ENCODE results near the gene TDRKH. TPM values are rescaled to one million over a fixed set of nuclear protein-coding genes. Genes with fewer than 3 reads are reported as not detected.
"Not testable (repeated sequence)": the region's sequence is repeated elsewhere in the genome, so short reads cannot be mapped to it uniquely, and the experiment has no call there.

Gene TDRKH
- total RNA-seq, 1 donor from 2014 or later, result 6.8 TPM

- Histone ChIP-seq H3K36me3 (ENCODE audit: control insufficient read depth, insufficient read depth, low read length) (no peaks in the 10 kb centered on the region), H3K4me3 (ENCODE audit: low read depth, low read length) (no peak overlapping the region), H3K27me3 (ENCODE audit: control insufficient read depth, insufficient read depth, low read length) (no peaks in the 10 kb centered on the region)
- no peak for DNase-seq (ENCODE audit: low read depth)
- FAIRE-seq, result no peak
- TF ChIP-seq CTCF (IDR thresholded peaks at IDR 0.05; ENCODE audit: insufficient read depth, low read length, severe bottlenecking), result no peak
Observed at GRCh38 chr1:151787689-151788088, 2.6 kb downstream of the TDRKH start.

DNA sequence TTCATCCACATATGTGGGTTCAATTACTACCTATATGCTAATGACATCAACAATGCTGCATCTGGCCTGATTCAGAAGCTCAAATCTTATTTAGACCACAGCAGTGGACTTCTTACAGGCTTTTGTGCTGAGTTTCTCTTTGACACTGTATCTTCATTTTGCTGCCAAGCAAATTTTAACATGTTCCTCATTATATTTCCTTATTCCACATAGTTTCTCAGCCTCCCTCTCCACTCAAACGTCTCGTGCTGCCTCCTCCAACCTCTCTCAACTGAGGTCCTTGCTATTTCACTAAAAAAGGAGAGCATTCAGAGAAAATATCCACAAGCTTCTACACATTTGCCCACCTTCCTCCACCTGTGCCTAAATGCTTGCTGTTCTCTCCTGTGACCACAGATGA is 6.5 kb downstream of the TDRKH start:
- no peak for FAIRE-seq
- no peak for DNase-seq (ENCODE audit: low read depth)
- Histone ChIP-seq H3K4me3 (ENCODE audit: low read depth, low read length) (no peak overlapping the region), H3K27me3 (ENCODE audit: control insufficient read depth, insufficient read depth, low read length) (no peaks in the 10 kb centered on the region), H3K36me3 (ENCODE audit: control insufficient read depth, insufficient read depth, low read length) (no peaks in the 10 kb centered on the region)
- no peak for TF ChIP-seq CTCF (IDR thresholded peaks at IDR 0.05; ENCODE audit: insufficient read depth, low read length, severe bottlenecking)

GRCh38 chr1:151782741-151783140 is 7.6 kb downstream of the TDRKH start:
- peak; percentile 37 for DNase-seq (ENCODE audit: low read depth)
- Histone ChIP-seq H3K36me3 (ENCODE audit: control insufficient read depth, insufficient read depth, low read length) (no peaks in the 10 kb centered on the region), H3K27me3 (ENCODE audit: control insufficient read depth, insufficient read depth, low read length) (no peaks in the 10 kb centered on the region), H3K4me3 (ENCODE audit: low read depth, low read length) (no peak overlapping the region)
- TF ChIP-seq CTCF (IDR thresholded peaks at IDR 0.05; ENCODE audit: insufficient read depth, low read length, severe bottlenecking), result no peak
- FAIRE-seq, result no peak

DNA sequence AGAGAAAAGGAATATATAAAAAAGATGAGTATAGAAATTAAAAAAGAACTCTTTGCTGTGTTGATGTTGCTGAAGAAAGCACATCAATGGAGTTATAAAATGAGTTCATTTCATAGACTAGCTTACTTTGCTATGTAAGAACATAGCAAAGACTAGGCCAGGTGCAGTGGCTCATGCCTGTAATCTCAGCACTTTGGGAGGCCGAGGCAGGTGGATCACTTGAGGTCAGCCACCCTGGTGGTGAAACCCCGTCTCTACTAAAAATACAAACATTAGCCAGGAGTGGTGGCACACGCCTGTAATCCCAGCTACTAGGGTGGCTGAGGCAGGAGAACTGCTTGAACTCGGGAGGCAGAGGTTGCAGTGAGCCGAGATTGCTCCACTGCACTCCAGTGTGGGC is 8.3 kb downstream of the TDRKH start:
- DNase-seq (ENCODE audit: low read depth); FAIRE-seq; H3K27me3 ChIP-seq (ENCODE audit: control insufficient read depth, insufficient read depth, low read length); H3K4me3 ChIP-seq (ENCODE audit: low read depth, low read length); H3K36me3 ChIP-seq (ENCODE audit: control insufficient read depth, insufficient read depth, low read length): not testable (repeated sequence)

- not testable (repeated sequence) for DNase-seq (ENCODE audit: low read depth); H3K27me3 ChIP-seq (ENCODE audit: control insufficient read depth, insufficient read depth, low read length); FAIRE-seq; H3K4me3 ChIP-seq (ENCODE audit: low read depth, low read length); H3K36me3 ChIP-seq (ENCODE audit: control insufficient read depth, insufficient read depth, low read length)
Observed at GRCh38 chr1:151780736-151781135, 9.6 kb downstream of the TDRKH start.

DNA sequence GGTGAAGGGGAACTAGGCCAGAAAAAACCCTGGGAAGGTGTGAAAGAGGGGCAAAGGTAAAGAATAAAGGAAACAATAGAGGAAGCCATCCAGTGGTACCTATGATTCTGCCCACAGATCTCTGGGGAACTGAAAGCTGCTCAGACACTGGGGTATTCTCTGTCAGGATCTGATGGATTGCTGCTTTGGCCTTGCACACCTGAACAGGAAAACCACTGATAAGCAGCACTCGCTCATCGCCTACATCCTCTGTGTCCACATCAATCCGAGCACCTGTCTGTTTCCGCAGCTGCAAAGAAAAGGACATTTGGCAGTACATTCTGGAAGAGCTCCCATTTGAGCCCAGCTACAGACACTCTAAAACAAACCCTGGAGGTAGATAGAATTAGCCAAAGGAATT is 10.4 kb downstream of the TDRKH start:
- no peak for TF ChIP-seq CTCF (IDR thresholded peaks at IDR 0.05; ENCODE audit: insufficient read depth, low read length, severe bottlenecking)
- FAIRE-seq (no peak), DNase-seq (ENCODE audit: low read depth) (no peak)
- H3K27me3 ChIP-seq (ENCODE audit: control insufficient read depth, insufficient read depth, low read length), result no peaks in the 10 kb centered on the region
- H3K36me3 ChIP-seq (ENCODE audit: control insufficient read depth, insufficient read depth, low read length), result no peaks in the 10 kb centered on the region
- no peak overlapping the region for H3K4me3 ChIP-seq (ENCODE audit: low read depth, low read length)

DNA sequence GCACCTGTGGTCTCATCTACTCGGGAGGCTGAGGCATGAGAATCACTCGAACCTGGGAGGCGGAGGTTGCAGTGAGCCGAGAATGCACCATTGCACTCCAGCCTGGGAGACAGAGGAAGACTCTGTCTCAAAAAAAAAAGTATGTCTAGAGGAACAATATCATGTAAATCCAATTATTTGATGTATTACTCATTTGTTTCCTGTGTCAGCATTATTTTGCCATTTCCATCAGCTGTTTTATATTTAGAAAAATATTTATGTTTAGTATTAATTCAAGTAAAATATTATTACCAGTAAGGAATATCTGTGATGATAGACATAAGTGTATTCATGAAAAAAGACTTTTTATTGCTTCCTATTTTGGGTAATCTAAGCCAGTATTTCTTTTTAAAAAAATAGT is 13.0 kb downstream of the TDRKH start:
- no peak for FAIRE-seq

More for the DNA sequence above, 13.0 kb downstream of the TDRKH start:
- DNase-seq (ENCODE audit: low read depth), result no peak
- Histone ChIP-seq H3K4me3 (ENCODE audit: low read depth, low read length) (no peak overlapping the region), H3K27me3 (ENCODE audit: control insufficient read depth, insufficient read depth, low read length) (no peaks in the 10 kb centered on the region), H3K36me3 (ENCODE audit: control insufficient read depth, insufficient read depth, low read length) (no peaks in the 10 kb centered on the region)
- no peak for TF ChIP-seq CTCF (IDR thresholded peaks at IDR 0.05; ENCODE audit: insufficient read depth, low read length, severe bottlenecking)
